SU-DHL-6 (cell line): ENCODE data around the gene ADAMTS4.

ENCODE experiments used
- H2AFZ ChIP-seq: fragments of 200-600 bp; sonication (generic); 2 replicates; pipeline ENCODE4 v1.6.1; 2014; ENCODE audit warnings: low read depth, mild to moderate bottlenecking, moderate library complexity, mixed read lengths, antibody characterized with exemption, low read length; ENCODE audit not compliant: severe bottlenecking
- H3F3A ChIP-seq: fragments of 200-600 bp; shearing (Covaris generic); 2 replicates; pipeline ENCODE4 v1.6.0; 2016; ENCODE audit warnings: antibody characterized with exemption, mild to moderate bottlenecking; ENCODE audit not compliant: insufficient read depth
- H3K27ac ChIP-seq: fragments of 200-600 bp; sonication (generic); 2 replicates; pipeline ENCODE4 v1.5.1; 2016; ENCODE audit warnings: low read depth, mild to moderate bottlenecking, low read length, moderate library complexity, mixed read lengths
- H3K27me3 ChIP-seq: fragments of 200-600 bp; sonication (generic), shearing (Covaris generic); 2 replicates; pipeline ENCODE4 v1.6.0; 2014; ENCODE audit warnings: mild to moderate bottlenecking, low read length
- H3K36me3 ChIP-seq: fragments of 200-600 bp; sonication (generic); 2 replicates; pipeline ENCODE4 v1.6.1; 2014; ENCODE audit warnings: mild to moderate bottlenecking, low read length, mixed read lengths
- H3K4me2 ChIP-seq: fragments of 300-600, 200-600 bp; shearing (Covaris generic), sonication (generic); 2 replicates; pipeline ENCODE4 v1.6.0; 2014; ENCODE audit warnings: low read length, low read depth, mild to moderate bottlenecking; ENCODE audit not compliant: poor library complexity, severe bottlenecking
- H3K4me3 ChIP-seq: fragments of 200-600 bp; sonication (generic); 2 replicates; pipeline ENCODE4 v1.5.1; 2014; ENCODE audit warnings: antibody characterized with exemption, low read length, mild to moderate bottlenecking, mixed read lengths; ENCODE audit not compliant: insufficient read depth, poor library complexity, severe bottlenecking
- H3K79me2 ChIP-seq: fragments of 200-600 bp; sonication (generic); 2 replicates; pipeline ENCODE4 v1.6.1; 2014; ENCODE audit warnings: mild to moderate bottlenecking, low read length, moderate library complexity; ENCODE audit not compliant: insufficient read depth
- H3K9ac ChIP-seq: fragments of 200-600 bp; sonication (generic); 2 replicates; pipeline ENCODE4 v1.7.0; 2014; ENCODE audit warnings: mild to moderate bottlenecking, low read length
- H3K9me2 ChIP-seq: fragments of 200-600 bp; sonication (generic); replicated peaks from 2 replicates; pipeline ENCODE4 v1.6.1; 2014; ENCODE audit warnings: low read length; ENCODE audit not compliant: insufficient read depth
- H3K9me3 ChIP-seq: fragments of 200-600 bp; sonication (generic); 2 replicates; pipeline ENCODE4 v1.6.1; 2014; ENCODE audit warnings: low read length, mixed read lengths; ENCODE audit not compliant: insufficient read depth
- H4K20me1 ChIP-seq: fragments of 200-600 bp; sonication (generic); 2 replicates; pipeline ENCODE4 v1.6.1; 2014; ENCODE audit warnings: low read depth, mild to moderate bottlenecking, antibody characterized with exemption, low read length, moderate library complexity, mixed read lengths
- CTCF ChIP-seq: fragments of 200-600 bp; sonication (generic); IDR thresholded peaks from one replicate; pipeline ENCODE4 v1.5.1; 2017; ENCODE audit warnings: antibody characterized with exemption, mild to moderate bottlenecking, low read length, moderate library complexity; ENCODE audit not compliant: insufficient read depth, poor library complexity, severe bottlenecking
- EZH2phosphoT487 ChIP-seq: fragments of 200-600 bp; sonication (generic), shearing (Covaris generic); conservative IDR thresholded peaks from 2 replicates; pipeline ENCODE4 v1.6.1; 2018; ENCODE audit warnings: mild to moderate bottlenecking, antibody characterized with exemption, low read length, moderate library complexity, mixed read lengths

Gene ADAMTS4

DNA sequence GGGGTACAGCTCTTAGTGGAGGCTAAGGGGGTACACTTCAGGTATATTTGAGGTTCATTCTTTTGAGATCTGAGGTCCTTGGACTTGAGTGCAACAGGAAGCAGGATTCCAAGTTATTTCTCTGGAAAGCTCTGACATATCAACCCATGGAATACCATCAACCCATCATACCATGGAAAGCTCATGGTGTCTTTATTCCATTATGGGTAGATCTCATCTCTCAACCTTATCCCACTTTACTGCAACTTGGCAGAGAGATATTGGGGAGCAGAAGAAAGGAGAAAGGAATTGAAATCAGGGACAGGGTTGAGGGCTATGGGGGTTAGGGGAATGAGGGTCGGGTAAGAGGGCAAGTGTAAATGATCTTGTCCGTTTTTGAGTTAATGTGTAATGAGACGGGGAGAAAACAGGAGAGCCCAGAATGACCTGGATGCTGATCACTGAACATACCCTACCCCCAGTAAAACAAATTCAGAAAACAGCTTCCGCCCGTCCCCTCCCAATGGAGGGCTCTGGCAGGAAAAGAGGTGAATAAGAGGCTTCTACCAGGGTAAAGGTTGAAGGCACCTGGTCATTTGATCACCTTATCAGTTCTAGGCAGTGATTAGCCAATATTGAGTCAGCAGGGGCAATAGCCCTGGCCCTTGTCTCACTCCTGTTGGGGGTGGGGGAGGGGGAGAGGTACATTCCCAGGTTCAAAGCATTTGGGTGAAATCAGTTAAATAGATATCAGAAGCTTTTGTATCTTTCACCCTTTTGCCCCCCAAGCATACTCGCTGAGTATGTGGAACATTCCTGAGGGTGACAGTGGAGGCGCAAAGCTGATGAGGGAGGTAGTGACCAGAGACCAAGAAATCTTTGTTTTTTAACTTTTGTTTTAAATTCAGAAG is 25.2 kb upstream of the ADAMTS4 start:
- H3K9me2 ChIP-seq: no peaks in the 10 kb centered on the region
- H3F3A ChIP-seq: no peaks in the 10 kb centered on the region
- H3K27ac ChIP-seq: no peak overlapping the region
- TF ChIP-seq EZH2phosphoT487 (no peak), CTCF (no peak)
- no peaks in the 10 kb centered on the region for H3K9me3 ChIP-seq
- H3K36me3 ChIP-seq: no peaks in the 10 kb centered on the region
- no peaks in the 10 kb centered on the region for H4K20me1 ChIP-seq
- H3K27me3 ChIP-seq: no peaks in the 10 kb centered on the region
- H3K79me2 ChIP-seq: no peaks in the 10 kb centered on the region
- no peak overlapping the region for H3K4me3 ChIP-seq
- H2AFZ ChIP-seq: no peak overlapping the region
- H3K9ac ChIP-seq: no peak overlapping the region
- H3K4me2 ChIP-seq: no peak overlapping the region

DNA sequence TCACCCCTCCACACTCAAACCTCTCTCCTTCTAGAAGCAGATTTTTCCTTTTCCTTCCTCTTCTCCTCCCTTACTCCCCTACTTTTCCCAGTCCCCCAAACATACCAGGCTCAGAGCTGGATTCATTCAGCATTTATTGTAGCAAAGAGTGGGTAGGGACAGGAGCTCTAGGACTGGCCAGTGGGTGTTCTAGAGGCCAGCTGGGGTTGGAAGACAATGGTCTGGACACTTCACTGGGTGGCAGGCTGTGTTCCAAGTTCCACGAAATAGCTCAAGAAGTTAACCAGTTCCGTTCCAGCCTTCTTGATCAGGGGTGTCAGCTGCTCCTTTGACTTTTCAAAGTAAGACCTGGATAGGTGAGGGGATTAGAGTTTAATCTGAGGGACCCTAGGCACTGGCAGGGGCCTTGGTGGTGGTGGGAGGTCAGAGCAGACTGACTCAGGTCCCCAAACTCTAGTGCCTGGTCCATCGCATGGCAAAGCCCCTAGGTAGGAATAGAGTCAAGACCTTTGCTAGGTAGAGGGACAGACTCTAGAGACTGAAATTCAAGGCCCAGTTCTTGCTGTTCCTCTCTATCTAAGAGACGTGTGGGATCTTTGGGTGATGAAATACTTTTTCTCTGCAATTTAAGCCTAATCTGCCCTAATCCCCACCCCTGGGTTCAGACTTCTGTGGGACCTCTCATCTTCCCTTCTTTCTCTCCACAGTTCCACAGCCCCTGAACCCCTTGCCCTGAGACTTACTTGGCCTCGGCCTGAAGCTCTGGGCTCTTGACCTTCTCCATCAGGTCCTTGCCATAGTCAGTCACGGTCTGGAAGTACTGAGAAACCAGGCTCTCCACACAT is 23.5 kb upstream of the ADAMTS4 start:
- Histone ChIP-seq H3K4me2 (no peak overlapping the region), H3K36me3 (no peaks in the 10 kb centered on the region), H3K9ac (no peak overlapping the region), H3K9me3 (no peaks in the 10 kb centered on the region), H3K4me3 (no peak overlapping the region), H4K20me1 (no peaks in the 10 kb centered on the region), H3K27me3 (no peaks in the 10 kb centered on the region), H3K9me2 (no peaks in the 10 kb centered on the region), H3K79me2 (no peaks in the 10 kb centered on the region), H3F3A (no peaks in the 10 kb centered on the region), H2AFZ (no peak overlapping the region), H3K27ac (no peak overlapping the region)
- TF ChIP-seq CTCF (no peak), EZH2phosphoT487 (no peak)

- Histone ChIP-seq H3K4me2 (no peak overlapping the region), H3K4me3 (no peak overlapping the region), H3F3A (0 out of 2 replicates have a peak, but pooled peaks cover 4% of the 10 kb centered on the region), H3K9me3 (no peaks in the 10 kb centered on the region), H2AFZ (no peak overlapping the region), H3K9ac (no peak overlapping the region), H3K9me2 (no peaks in the 10 kb centered on the region), H3K27me3 (no peaks in the 10 kb centered on the region), H3K79me2 (no peaks in the 10 kb centered on the region), H4K20me1 (no peaks in the 10 kb centered on the region), H3K27ac (no peak overlapping the region), H3K36me3 (no peaks in the 10 kb centered on the region)
- TF ChIP-seq EZH2phosphoT487 (no peak), CTCF (no peak)
These were observed 21.1 kb upstream of the ADAMTS4 start for GRCh38 chr1:161220002-161220401.
